ENCODE measurements around the gene CLEC2L.

Gene CLEC2L

DNA sequence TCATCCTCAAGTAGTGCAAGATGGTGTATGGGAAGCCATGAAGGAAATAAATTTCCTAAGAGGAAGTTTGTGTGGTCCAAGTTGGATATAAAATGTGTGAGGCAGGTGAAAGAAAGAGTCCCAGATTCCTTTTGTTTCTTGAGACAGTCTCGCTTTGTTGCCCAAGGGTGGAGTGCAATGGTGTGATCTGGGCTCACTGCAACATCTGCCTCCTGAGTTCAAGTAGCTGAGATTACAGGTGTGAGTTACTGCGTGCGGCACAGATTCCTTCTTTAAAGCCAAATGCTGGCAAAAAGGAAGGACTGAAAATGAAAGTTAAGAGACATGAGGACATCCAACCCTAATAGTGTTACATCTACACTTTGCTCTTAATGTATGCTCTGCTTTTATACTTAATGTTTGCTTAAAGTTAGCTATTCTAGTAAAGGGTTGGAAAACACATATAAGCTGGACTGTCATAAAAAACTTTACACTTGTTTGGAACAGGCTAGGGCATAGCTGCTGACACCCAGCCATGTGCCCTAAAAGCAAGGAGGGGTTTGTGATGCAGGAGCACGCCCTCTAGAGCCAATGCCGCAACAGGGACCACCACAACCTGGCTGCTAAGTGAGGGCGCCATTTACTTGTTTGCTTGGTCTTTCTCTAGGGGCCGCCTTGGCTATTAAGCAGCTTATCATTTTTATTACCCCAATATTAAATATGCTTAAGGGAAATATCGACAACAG is 34.5 kb downstream of the CLEC2L start:
- no peak for DNase-seq

DNA sequence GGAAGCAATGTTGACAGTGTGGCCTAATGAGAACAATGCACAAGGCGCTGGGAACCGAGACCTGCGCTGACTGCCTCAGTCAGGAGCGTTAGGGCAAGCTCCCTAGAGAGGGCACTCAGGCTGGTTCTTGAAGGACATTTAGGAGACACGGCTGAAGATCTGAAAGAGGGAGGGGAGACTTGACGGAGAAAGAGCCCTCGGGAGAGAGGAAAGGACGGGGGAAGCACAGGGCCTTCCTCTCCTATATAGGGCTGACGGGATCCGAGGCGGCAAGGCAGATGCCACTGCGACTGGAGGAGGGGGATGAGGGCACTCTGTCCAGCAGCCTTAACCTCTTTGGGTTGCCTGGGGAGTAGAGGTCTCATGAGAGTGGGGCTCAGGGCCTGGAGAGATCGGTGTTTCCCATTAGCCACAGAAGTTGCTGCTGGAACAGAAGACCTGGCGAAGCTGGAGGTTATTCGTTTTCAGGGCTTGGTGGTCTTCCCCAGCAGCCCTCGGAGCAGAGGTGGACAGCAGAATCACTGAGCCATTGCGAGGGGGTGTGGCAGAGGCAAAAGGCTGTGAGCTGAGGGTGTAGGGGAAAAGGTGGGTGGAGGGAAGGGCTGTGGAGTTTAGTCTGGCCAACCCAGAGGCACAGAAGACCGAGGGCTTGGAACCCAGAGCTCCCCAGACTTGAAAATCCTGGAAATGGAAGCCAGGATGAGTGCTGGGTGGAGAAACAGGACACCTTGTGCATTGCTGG is 36.0 kb downstream of the CLEC2L start:
- no peak for DNase-seq

DNA sequence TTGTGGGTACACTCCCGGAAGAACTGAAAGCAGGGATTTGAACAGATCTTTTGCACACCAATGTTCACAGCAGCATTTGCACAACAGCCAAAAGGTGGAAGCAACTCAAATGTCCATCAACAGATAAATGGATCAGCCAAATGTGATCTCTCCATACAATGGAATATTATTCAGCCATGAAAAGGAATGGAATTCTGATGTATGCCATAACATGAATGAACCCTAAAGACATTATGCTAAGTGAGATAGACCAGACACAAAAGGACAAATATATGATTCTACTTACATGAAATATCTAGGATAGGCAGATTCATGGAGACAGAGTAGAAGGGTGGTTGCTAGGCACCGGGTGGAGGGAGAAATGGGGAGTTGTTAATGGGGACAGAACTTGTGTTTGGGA is 36.7 kb downstream of the CLEC2L start:
- no peak for DNase-seq

DNA sequence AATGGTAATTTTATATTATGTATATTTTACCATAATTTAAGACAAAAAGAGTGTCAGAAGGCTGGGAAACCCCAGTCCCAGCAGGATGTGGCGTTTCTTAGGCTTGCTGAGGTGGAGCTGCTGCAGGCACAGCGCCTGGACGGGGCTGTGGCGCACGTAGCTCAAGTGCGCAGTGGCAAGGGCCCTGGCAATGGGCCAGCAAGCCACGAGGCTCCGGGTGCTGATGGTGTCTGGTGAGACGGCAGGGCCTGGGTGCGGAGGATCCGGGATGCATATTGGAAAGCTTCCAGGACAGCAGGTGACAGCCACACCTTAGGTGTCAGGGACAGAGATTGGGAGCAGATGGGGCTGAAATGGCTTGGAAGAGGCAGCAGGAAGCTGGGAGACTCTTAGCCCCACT is 37.2 kb downstream of the CLEC2L start:
- DNase-seq: no peak

- DNase-seq: no peak
Measured at GRCh38 chr7:139562491-139562890, 39.0 kb downstream of the CLEC2L start.

- DNase-seq: no peak
Measured at GRCh38 chr7:139562961-139563565, 39.6 kb downstream of the CLEC2L start.

GRCh38 chr7:139563856-139564255 is 40.4 kb downstream of the CLEC2L start:
- DNase-seq: no peak

- no peak for DNase-seq
Measured at GRCh38 chr7:139566075-139566474, 42.6 kb downstream of the CLEC2L start.

DNA sequence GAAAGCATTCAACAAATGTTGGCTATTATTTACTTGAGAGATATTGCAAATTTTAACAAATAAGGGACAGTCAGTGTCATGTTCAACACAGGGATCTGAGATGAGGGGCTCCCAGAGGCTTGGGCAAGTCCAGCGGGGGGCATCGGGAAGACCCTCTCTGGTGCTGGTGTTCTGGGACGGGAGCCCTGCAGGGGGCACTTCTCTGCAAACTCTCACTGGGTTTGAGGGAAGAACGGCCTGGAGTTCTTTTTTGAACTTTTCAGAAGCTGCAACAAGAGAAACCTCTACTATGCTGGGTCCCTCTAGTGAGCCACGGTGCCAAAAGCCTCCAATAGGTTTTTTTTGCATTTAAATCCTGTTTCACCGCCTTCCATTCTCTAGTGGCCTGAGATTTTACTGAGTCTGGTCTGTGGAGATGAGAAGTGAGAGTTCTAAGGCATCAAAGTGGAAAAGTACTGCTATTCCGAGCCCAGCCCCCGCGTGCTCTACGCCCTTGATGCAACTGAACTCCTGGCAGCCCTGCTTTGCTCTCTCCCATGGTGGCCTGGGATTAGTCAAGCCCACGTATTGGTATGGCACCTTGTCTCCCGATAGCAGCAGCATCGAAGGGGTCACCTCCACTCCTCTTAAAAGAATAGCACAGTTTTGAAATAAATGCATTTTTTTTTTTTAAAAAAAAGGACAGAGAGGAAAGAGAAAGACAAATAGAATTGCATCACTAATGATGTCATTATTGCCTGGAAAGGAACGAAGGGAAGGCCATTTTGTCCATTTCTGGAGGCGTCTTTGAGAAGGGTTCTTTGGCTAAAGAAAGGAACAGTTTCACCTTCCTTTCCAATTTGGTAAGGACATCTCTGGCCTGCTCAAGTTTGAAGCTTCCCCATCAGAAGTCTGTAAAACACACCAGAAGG is 43.5 kb downstream of the CLEC2L start:
- no peak for DNase-seq

DNA sequence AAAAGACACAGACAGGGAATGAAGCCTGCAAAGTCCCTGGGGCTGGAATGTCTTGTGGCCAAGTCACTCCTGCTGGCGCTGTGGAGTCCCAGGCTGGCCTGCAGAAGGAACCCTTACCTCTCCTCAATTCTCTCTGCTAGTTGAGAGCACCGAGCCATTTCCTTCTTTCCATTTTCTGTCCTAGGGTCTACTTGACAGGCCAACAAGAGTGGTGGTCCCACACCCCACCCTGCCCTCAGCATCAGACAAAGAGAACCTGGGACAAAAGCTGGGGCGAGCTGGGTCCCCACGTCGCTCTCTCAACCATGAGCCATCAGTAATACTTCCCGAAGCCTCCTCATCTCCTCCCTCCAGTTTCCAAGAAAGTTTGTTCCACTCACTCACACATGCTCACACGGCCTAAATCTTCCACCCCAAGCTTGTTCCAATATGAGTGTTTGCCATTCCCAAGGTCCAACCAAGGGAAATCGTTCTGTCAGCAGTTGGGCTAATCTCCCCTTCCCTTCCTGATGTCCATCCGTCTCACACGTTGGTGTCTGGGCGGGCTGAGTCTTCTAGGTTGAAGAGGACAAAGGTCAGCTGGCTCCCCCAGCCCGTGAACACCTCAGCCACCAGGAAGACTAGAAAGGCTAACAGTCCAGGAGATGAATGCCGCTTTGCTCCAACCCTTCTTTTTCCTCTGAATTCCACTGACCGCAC is 44.3 kb downstream of the CLEC2L start:
- DNase-seq: no peak

GRCh38 chr7:139568346-139568675 is 44.8 kb downstream of the CLEC2L start:
- DNase-seq: no peak

DNA sequence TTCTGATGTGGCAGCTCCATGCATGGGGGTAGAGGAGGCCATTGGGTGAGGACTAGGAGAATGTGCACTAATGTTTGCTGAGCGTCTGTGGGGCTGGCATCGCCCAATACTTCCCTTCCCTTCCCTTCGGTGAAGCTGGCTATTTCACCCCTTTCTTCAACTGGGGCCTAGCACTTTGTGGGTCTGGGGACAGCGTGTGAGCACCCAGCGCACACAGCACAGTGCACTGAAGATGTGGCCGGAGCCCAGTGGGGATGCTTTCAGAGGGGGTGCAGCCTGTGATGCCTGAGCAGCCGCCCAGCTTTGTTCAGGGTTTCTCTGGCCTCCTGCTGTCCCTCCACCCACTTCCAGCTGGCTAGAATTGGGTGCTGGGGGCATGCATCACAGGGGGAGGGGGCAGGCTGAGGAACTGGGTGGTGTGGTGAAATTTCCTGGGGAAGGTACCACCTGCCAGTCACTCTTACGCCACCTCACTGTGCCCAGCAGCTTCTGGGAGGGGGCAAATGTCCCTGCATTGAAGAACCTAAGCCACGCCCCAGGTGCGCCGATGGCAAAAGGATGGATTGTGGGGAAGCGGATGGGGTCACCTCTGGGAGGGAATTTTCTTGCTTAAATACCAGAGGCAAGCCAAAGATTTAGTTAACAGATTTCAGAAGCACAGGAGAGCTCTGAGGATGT is 45.5 kb downstream of the CLEC2L start:
- no peak for DNase-seq

DNA sequence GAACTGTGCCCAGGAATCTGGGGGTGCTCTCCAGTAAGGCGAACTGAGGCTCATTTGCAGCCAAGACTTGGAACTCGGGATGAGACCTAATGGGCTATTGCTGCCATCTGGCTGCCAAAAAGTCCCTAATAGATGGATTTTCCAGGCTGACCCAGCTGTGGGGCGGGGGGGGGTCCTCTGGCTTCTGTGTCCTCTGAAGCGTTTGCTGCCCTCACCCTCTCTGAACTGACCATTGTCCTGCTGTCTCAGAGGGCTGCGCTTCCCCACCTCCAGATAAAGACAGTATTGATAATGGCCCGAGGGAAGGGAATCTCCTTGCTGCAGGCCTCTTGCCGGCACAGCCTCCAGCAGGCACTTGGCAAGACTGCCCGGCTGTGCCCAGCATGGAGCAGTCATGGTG is 46.6 kb downstream of the CLEC2L start:
- DNase-seq: no peak

DNA sequence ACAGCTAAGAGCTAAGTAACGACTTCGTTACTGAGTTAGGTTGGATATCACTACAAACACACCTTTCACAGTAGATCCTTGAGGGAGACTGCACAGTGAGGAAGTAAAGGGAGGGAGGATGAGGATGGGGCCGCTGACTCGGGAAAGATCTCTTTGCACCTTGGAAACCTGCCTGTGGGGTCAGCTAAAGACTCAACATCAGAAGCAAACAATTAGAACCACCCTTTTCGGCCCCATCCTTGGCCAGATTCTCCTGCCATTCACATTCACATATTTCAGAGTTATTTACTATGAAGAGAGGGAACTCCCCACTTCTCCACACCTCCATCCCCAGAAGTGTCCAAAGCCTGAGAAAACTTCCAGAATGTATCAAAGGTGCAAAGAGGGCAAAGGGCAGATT is 47.1 kb downstream of the CLEC2L start:
- no peak for DNase-seq

DNA sequence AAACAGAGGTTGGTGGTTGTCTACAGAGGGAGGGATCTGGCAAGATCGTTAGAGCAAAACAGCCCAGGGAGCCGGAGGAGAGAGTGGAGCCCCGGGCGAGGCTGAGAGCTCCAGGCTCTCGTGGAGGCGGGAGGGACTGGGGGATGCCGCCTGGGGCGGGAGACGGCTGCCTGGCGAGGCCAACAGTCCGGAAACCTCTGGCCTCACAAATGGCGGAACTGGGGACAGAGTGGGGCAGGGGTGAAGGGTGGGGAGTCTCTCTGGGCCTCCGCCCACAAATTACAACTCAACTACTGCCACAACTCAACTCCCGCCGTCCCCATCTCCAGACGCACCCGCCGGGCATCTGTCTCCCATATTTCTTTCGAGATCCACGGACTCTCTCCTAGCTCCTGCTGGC is 47.7 kb downstream of the CLEC2L start:
- DNase-seq: no peak

GRCh38 chr7:139571651-139572050 is 48.2 kb downstream of the CLEC2L start:
- no peak for DNase-seq

DNA sequence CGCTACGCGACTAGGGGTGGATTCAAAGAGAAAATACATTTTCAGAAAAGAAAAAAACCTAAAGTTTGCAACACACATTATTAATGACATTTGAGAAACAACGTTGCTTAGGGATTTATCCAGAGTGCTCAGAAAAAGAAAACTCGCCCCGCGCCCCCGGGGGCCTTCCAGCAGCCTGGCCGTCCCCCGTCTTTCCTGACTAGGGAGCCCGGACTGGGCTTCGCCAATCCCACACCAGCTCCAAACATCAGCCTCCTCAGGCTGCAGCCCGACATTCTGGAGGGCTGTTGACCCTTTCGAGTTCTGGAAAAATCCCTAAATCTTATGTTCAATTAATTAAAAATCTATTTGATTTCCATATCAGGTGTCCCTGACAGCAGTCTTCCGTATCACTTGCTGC is 48.6 kb downstream of the CLEC2L start:
- no peak for DNase-seq

GRCh38 chr7:139572704-139573385 is 49.4 kb downstream of the CLEC2L start:
- no peak for DNase-seq

DNA sequence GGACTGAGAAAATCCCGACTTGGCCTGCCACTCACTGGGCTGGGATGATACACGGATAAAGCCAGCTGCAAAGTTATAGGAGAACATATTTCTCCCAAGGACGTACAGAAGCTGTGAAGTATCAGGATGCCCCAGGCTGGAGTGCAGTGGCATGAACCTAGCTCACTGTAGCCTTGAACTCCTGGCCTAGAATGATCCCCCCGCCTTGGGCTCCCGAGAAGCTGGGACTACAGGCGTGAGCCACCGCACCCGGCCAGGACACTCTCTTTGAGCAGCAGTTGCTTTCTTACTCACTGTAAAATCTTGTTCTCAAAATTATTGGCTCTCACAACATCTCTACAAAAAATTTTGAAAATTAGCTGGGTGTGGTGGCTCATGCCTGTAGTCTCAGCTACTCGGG is 50.4 kb downstream of the CLEC2L start:
- DNase-seq: no peak

DNA sequence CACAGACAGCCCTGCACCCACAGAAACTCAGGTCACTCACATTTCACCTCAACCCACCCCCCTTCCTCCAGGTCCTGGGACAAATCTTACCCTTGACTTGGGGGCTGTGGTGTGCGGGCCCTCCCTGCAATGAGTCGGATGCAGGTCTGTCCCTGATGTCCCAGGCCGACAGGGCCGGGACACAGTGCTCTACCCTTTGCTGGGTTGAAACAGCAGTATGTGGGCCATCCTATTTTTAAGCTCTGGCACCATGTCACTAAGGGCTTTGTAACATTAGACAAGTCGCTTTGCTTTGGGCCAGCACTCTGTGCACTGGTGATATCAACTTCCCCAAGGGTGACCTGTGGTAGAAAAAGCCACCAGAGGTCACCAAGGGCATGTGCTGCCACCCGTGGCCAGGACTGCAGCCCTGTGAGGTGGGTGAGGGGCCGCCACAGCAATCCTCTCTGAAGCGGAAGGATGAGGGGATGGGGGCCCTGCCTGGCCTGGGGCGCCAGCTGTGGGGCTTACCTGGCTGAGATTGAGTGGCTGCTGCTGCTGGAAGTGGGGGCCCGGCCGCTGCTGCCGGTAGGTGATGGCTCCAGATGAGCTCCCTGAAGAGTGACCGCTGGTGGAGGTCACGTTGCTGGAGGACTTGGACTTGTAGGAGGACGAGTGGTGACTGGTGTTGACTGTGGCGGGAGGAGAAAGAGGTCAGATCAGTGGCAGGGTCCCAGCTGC is 51.3 kb downstream of the CLEC2L start:
- no peak for DNase-seq

GRCh38 chr7:139575338-139575680 is 51.8 kb downstream of the CLEC2L start:
- DNase-seq: no peak
